Tongue (tissue), 2 donors: ENCODE data around the gene GATA6. TPM values are rescaled to one million over a fixed set of nuclear protein-coding genes. Genes with fewer than 3 reads are reported as not detected.
A peak's percentile ranks its signal among the peaks of the same experiment; 100 is the strongest.
"Not testable (repeated sequence)": the region's sequence is repeated elsewhere in the genome, so short reads cannot be mapped to it uniquely, and the experiment has no call there.

ENCODE experiments used
- DNase-seq: peaks from one replicate; pipeline ENCODE4 v3.0.0-alpha.2; 2015
- total RNA-seq: library from RNA; depleted of rRNA; stranded (reverse); fragments of >200 nt; gene quantifications from one replicate; pipeline ENCODE4 v1.2.3, GENCODE V29; 2014

The GATA6 gene
- total RNA-seq, 1 donor from 2014 or later = 2.2 TPM

GRCh38 chr18:22182884-22183697 is 13.7 kb downstream of the GATA6 start:
- DNase-seq = no peak

- DNase-seq = no peak
Observed at GRCh38 chr18:22183698-22184170, 14.3 kb downstream of the GATA6 start.

GRCh38 chr18:22184573-22184972 is 15.2 kb downstream of the GATA6 start:
- DNase-seq = not testable (repeated sequence)

GRCh38 chr18:22185273-22185672 is 15.9 kb downstream of the GATA6 start:
- no peak for DNase-seq

GRCh38 chr18:22185771-22186386 is 16.5 kb downstream of the GATA6 start:
- DNase-seq = no peak

- no peak for DNase-seq
Observed at GRCh38 chr18:22186484-22186971, 17.1 kb downstream of the GATA6 start.

- no peak for DNase-seq
Observed at GRCh38 chr18:22188559-22189267, 19.3 kb downstream of the GATA6 start.

GRCh38 chr18:22189449-22190166 is 20.2 kb downstream of the GATA6 start:
- DNase-seq = no peak

GRCh38 chr18:22191346-22191695 is 21.9 kb downstream of the GATA6 start:
- DNase-seq = no peak

GRCh38 chr18:22191923-22192322 is 22.5 kb downstream of the GATA6 start:
- peak; percentile 69 for DNase-seq

- DNase-seq = peak; percentile 72
Observed at GRCh38 chr18:22193466-22193865, 24.1 kb downstream of the GATA6 start.

GRCh38 chr18:22194151-22194598 is 24.8 kb downstream of the GATA6 start:
- no peak for DNase-seq

- no peak for DNase-seq
Observed at GRCh38 chr18:22195052-22195451, 25.7 kb downstream of the GATA6 start.

- DNase-seq = not testable (repeated sequence)
Observed at GRCh38 chr18:22196943-22197342, 27.6 kb downstream of the GATA6 start.

GRCh38 chr18:22197668-22198067 is 28.3 kb downstream of the GATA6 start:
- no peak for DNase-seq

- DNase-seq = no peak
Observed at GRCh38 chr18:22198163-22198562, 28.8 kb downstream of the GATA6 start.

GRCh38 chr18:22199005-22199404 is 29.6 kb downstream of the GATA6 start:
- DNase-seq = peak; percentile 26

- DNase-seq = no peak
Observed at GRCh38 chr18:22200611-22201225, 31.3 kb downstream of the GATA6 start.

- no peak for DNase-seq
Observed at GRCh38 chr18:22203035-22203434, 33.6 kb downstream of the GATA6 start.

- no peak for DNase-seq
Observed at GRCh38 chr18:22203536-22204213, 34.3 kb downstream of the GATA6 start.

- DNase-seq = no peak
Observed at GRCh38 chr18:22204214-22204536, 34.8 kb downstream of the GATA6 start.
